Activated CD4-positive, alpha-beta memory T cell treated with anti-CD3 and anti-CD28 coated beads, Interleukin-2, amount 10 ng/mL, durations not matched to agents 7 days and 5 days (primary cell): ENCODE measurements around the gene COASY. TPM values are rescaled to one million over a fixed set of nuclear protein-coding genes. Genes with fewer than 3 reads are reported as not detected.
A peak's percentile ranks its signal among the peaks of the same experiment; 100 is the strongest.

ENCODE experiments used
- CTCF ChIA-PET: fragments of 350-600 bp; sonication (Branson Sonifier 250); formaldehyde crosslinking; loops from one replicate; lab custom pipeline; 2021; ENCODE audit warnings: antibody characterized with exemption, inconsistent platforms; lab: Charles Lee
- POLR2A ChIA-PET: fragments of 350-600 bp; sonication (Branson Sonifier 250); formaldehyde crosslinking; loops from one replicate; lab custom pipeline; 2021; ENCODE audit warnings: antibody characterized with exemption; lab: Charles Lee
- DNase-seq: peaks from one replicate; pipeline ENCODE4 v3.0.0-alpha.2; 2020
- H3K27ac Mint-ChIP-seq: one replicate; pipeline ENCODE4 v1.8.0; 2021; ENCODE audit warnings: mild to moderate bottlenecking, mixed read lengths
- H3K27me3 Mint-ChIP-seq: one replicate; pipeline ENCODE4 v1.8.0; 2021; ENCODE audit warnings: mixed read lengths
- H3K36me3 Mint-ChIP-seq: one replicate; pipeline ENCODE4 v1.8.0; 2021; ENCODE audit warnings: low read depth, mixed read lengths
- H3K4me1 Mint-ChIP-seq: one replicate; pipeline ENCODE4 v1.8.0; 2021; ENCODE audit warnings: mixed read lengths
- H3K4me3 Mint-ChIP-seq: one replicate; pipeline ENCODE4 v1.8.0; 2021; ENCODE audit warnings: mild to moderate bottlenecking, mixed read lengths
- H3K9me3 Mint-ChIP-seq: one replicate; pipeline ENCODE4 v1.8.0; 2021; ENCODE audit warnings: mixed read lengths
- total RNA-seq, 2 experiments: library from RNA; stranded (reverse); gene quantifications; one replicate each; pipeline ENCODE4 v1.2.3, GENCODE V29; 2021

The COASY gene
- 10 to 100 TPM; 80.1 to 84.3 TPM for total RNA-seq

- Mint-ChIP-seq H3K27ac (peak within 1 kb of the TSS; percentile 96), H3K4me1 (peaks cover 44% of the 10 kb centered on the region), H3K9me3 (no peaks in the 10 kb centered on the region), H3K36me3 (peaks cover 29% of the 10 kb centered on the region), H3K4me3 (peak within 1 kb of the TSS; percentile 96), H3K27me3 (no peaks in the 10 kb centered on the region)
- POLR2A ChIA-PET = interaction anchor here (1.3 to 7.7 kb wide), 3 partner anchors 16 to 47 kb away, joined by 3 to 109 read pairs (median 4); partner anchors contain the start of genes NAGLU, PSMC3IP, RETREG3 and TUBG1
- CTCF ChIA-PET = no interaction called here
- peak; percentile 95 for DNase-seq
Observed at GRCh38 chr17:42561897-42562387, at the start of gene COASY. Gene COASY, plus strand, starts transcription at chr17:42562148. Its CDS starts 475 bp downstream, at chr17:42562623.

DNA sequence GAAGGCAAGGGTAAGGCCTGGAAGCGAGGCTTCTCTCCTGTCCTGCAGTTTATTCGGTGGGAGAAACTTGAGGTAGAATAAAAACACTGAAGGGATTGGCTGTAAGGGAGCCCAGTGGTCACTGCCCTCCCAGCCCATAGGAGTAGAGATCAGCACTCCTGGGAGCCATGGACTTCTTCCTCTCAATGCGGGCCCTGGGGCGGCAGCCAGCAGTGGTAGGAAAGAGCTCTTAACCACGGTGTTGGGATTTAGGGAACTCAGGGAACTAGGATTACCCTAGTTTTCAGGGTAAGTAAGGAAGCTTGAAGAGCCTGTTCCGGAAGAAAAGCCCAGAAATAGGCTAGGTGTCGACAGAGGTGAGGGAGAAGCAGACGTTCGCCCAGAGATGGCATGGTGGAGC lies 49.7 kb upstream of the COASY start:
- POLR2A ChIA-PET = no interaction called here
- DNase-seq = no peak
- CTCF ChIA-PET = interaction anchor here (1.2 kb wide), 1 partner anchor 84 kb away, joined by 5 read pairs; no protein-coding TSS in a partner anchor
- no peak overlapping the region for H3K4me3 Mint-ChIP-seq
- H3K27ac Mint-ChIP-seq = no peak overlapping the region
- H3K36me3 Mint-ChIP-seq = no peaks in the 10 kb centered on the region
- H3K27me3 Mint-ChIP-seq = peaks cover 41% of the 10 kb centered on the region
- H3K9me3 Mint-ChIP-seq = no peaks in the 10 kb centered on the region
- peaks cover 9% of the 10 kb centered on the region for H3K4me1 Mint-ChIP-seq

- Mint-ChIP-seq H3K4me1 (peaks cover 10% of the 10 kb centered on the region), H3K27me3 (peaks cover 39% of the 10 kb centered on the region), H3K9me3 (no peaks in the 10 kb centered on the region), H3K36me3 (no peaks in the 10 kb centered on the region), H3K27ac (no peak overlapping the region), H3K4me3 (no peak overlapping the region)
- POLR2A ChIA-PET = no interaction called here
- CTCF ChIA-PET = interaction anchor here (1.2 to 1.5 kb wide), 2 partner anchors 14 to 84 kb away, joined by 4 to 5 read pairs; no protein-coding TSS in a partner anchor
- no peak for DNase-seq
Observed at GRCh38 chr17:42512733-42513251, 49.2 kb upstream of the COASY start.

- H3K4me1 Mint-ChIP-seq = peaks cover 8% of the 10 kb centered on the region
- POLR2A ChIA-PET = no interaction called here
- CTCF ChIA-PET = interaction anchor here (0.9 to 1.5 kb wide), 3 partner anchors 14 to 85 kb away, joined by 3 to 5 read pairs (median 4); no protein-coding TSS in a partner anchor
- peaks cover 39% of the 10 kb centered on the region for H3K27me3 Mint-ChIP-seq
- H3K4me3 Mint-ChIP-seq = no peak overlapping the region
- DNase-seq = no peak
- no peaks in the 10 kb centered on the region for H3K9me3 Mint-ChIP-seq
- no peak overlapping the region for H3K27ac Mint-ChIP-seq
- H3K36me3 Mint-ChIP-seq = no peaks in the 10 kb centered on the region
Observed at GRCh38 chr17:42513686-42514085, 48.3 kb upstream of the COASY start.

DNA sequence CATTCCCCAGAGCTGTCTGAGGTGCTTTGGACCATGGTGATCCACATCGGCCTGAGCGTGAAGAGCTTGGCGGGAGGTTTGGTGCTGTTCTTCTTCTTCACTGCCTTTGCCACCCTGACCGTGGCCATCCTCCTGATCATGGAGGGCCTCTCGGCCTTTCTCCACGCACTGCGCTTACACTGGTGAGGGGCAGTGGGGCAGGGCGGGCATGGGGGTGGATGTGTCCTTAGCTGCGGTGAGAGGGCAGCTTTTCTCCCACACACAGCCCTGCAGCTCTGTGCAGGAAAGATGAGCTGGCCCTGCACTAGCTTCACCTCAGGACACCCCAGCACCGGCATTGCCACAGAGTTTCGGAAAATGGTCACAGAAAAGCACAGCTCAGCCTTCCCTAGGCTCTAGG lies 47.7 kb upstream of the COASY start:
- Mint-ChIP-seq H3K4me1 (peaks cover 2% of the 10 kb centered on the region), H3K27ac (no peak overlapping the region), H3K36me3 (no peaks in the 10 kb centered on the region), H3K27me3 (peaks cover 36% of the 10 kb centered on the region), H3K9me3 (no peaks in the 10 kb centered on the region), H3K4me3 (no peak overlapping the region)
- DNase-seq = no peak
- POLR2A ChIA-PET = interaction anchor here (1.0 kb wide), 1 partner anchor 9 kb away, joined by 3 read pairs; no protein-coding TSS in a partner anchor
- CTCF ChIA-PET = interaction anchor here (0.9 to 1.1 kb wide), 3 partner anchors 11 to 86 kb away, joined by 3 to 4 read pairs (median 3); no protein-coding TSS in a partner anchor

DNA sequence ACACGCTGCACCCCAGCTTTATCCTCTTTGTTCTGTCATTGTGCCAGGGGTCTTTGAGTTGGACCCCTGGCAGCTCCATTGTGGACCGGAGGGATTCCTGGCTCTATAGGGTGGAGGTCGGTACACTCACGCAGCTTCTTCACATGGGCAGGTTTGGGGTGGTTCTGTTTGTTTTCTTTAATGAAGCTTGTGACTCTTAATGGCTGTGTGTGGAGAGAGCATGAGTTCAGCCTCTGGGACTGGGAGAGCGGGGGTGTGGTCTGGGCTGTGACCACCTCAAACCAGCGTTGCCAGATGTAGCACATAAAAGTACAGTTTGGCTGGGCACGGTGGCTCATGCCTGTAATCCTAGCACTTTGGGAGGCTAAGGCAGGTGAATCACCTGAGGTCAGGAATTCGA lies 47.1 kb upstream of the COASY start:
- Mint-ChIP-seq H3K36me3 (no peaks in the 10 kb centered on the region), H3K27me3 (peaks cover 33% of the 10 kb centered on the region), H3K27ac (no peak overlapping the region), H3K4me1 (peaks cover 1% of the 10 kb centered on the region), H3K4me3 (no peak overlapping the region), H3K9me3 (no peaks in the 10 kb centered on the region)
- POLR2A ChIA-PET = interaction anchor here (1.0 kb wide), 1 partner anchor 10 kb away, joined by 3 read pairs; no protein-coding TSS in a partner anchor
- no peak for DNase-seq
- CTCF ChIA-PET = interaction anchor here (0.9 to 1.1 kb wide), 4 partner anchors 10 to 559 kb away, joined by 3 to 4 read pairs (median 4); no protein-coding TSS in a partner anchor

- ChIA-PET POLR2A (no interaction called here), CTCF (interaction anchor here (0.6 to 2.3 kb wide), 29 partner anchors 9 to 818 kb away, joined by 3 to 15 read pairs (median 3); partner anchors contain the start of genes CAVIN1, NAGLU and STAT3)
- H3K9me3 Mint-ChIP-seq = no peaks in the 10 kb centered on the region
- peak overlapping the region; percentile 26 for H3K27ac Mint-ChIP-seq
- peak; percentile 84 for DNase-seq
- H3K4me3 Mint-ChIP-seq = no peak overlapping the region
- peaks cover 26% of the 10 kb centered on the region for H3K27me3 Mint-ChIP-seq
- H3K4me1 Mint-ChIP-seq = peaks cover 1% of the 10 kb centered on the region
- H3K36me3 Mint-ChIP-seq = no peaks in the 10 kb centered on the region
Observed at GRCh38 chr17:42517516-42517915, 44.4 kb upstream of the COASY start.

GRCh38 chr17:42518046-42518754 lies 43.7 kb upstream of the COASY start:
- Mint-ChIP-seq H3K4me3 (no peak overlapping the region), H3K27me3 (peaks cover 31% of the 10 kb centered on the region), H3K36me3 (no peaks in the 10 kb centered on the region), H3K27ac (no peak overlapping the region), H3K4me1 (peaks cover 3% of the 10 kb centered on the region), H3K9me3 (no peaks in the 10 kb centered on the region)
- ChIA-PET CTCF (interaction anchor here (0.6 to 2.3 kb wide), 29 partner anchors 9 to 270 kb away, joined by 3 to 15 read pairs (median 3); partner anchors contain the start of genes CAVIN1, NAGLU and STAT3), POLR2A (interaction anchor here (1.1 kb wide), 1 partner anchor 116 kb away, joined by 3 read pairs; no protein-coding TSS in a partner anchor)
- no peak for DNase-seq

DNA sequence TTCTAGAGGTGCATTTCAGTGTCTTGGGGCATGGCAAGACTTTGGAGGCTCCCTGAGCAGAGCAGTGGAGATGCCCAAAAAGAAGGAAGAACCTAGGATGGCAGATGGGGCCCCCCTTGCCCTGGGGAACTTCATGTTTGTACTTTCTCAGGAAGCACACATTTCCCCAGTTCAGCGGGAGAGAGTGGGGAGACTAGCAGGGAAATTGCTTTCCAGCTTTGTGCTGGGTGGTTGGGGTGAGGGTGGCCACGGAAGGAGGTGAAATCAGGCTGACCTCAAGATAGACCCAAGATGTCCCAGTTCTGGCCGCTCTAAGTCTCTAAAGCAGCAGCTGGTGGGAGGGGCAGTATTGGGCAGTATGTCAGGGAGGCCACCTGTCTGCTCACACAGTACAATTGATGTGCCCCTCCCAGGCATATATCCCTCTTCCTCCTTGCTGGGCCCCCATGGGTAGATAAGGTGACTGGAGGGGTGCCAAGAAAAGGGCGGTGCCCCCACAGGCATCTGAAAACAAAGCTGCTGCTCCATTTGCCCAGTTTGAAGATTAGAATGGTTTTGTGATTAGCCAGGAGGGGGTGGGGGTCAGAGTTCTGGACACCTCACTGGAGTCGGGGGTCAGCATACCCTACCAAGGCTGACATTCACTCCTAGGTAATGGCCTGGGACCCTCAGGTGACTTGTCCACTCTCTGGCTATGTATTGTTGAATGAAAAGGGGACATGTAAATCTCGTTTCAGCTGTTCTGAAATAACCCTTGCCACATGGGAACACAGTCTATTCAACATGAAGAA lies 43.0 kb upstream of the COASY start:
- Mint-ChIP-seq H3K27me3 (peaks cover 35% of the 10 kb centered on the region), H3K36me3 (no peaks in the 10 kb centered on the region), H3K4me3 (no peak overlapping the region), H3K27ac (no peak overlapping the region), H3K4me1 (peaks cover 9% of the 10 kb centered on the region), H3K9me3 (no peaks in the 10 kb centered on the region)
- POLR2A ChIA-PET = interaction anchor here (1.1 kb wide), 1 partner anchor 116 kb away, joined by 3 read pairs; no protein-coding TSS in a partner anchor
- CTCF ChIA-PET = interaction anchor here (1.1 to 2.3 kb wide), 12 partner anchors 8 to 212 kb away, joined by 3 to 15 read pairs (median 4); partner anchors contain the start of genes CAVIN1 and STAT3
- DNase-seq = no peak

- peaks cover 35% of the 10 kb centered on the region for H3K27me3 Mint-ChIP-seq
- no peak for DNase-seq
- H3K36me3 Mint-ChIP-seq = no peaks in the 10 kb centered on the region
- peaks cover 17% of the 10 kb centered on the region for H3K4me1 Mint-ChIP-seq
- no peak overlapping the region for H3K4me3 Mint-ChIP-seq
- H3K9me3 Mint-ChIP-seq = no peaks in the 10 kb centered on the region
- ChIA-PET POLR2A (interaction anchor here (0.6 to 1.6 kb wide), 4 partner anchors 16 to 208 kb away, joined by 3 to 4 read pairs (median 4); partner anchors contain the start of genes NAGLU and STAT3), CTCF (interaction anchor here (0.9 to 1.5 kb wide), 7 partner anchors 11 to 207 kb away, joined by 3 to 6 read pairs (median 4); no protein-coding TSS in a partner anchor)
- H3K27ac Mint-ChIP-seq = no peak overlapping the region
Observed at GRCh38 chr17:42519546-42520491, 42.1 kb upstream of the COASY start.

DNA sequence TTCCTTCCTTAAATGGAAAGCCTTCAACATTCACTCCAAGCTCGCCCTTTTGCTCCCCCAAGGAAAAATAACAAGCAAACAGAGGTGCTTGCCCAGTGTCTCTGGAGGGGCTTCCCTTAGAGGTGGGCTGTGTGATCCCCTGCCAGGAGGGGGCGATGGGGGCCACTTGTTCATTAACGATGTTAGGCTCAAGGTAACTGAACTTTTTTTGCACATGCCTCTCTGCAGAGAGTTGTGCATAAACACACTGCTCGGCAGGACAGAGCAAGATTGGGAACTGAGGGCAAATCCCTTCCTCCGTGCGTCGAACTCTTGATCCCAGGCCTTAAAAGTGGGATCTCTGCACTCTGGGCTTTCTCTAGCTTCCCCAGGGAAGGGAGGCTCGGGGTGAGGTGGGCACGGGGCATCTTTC lies 41.4 kb upstream of the COASY start:
- Mint-ChIP-seq H3K27ac (no peak overlapping the region), H3K4me3 (no peak overlapping the region), H3K9me3 (no peaks in the 10 kb centered on the region), H3K36me3 (no peaks in the 10 kb centered on the region), H3K4me1 (peaks cover 22% of the 10 kb centered on the region), H3K27me3 (peaks cover 39% of the 10 kb centered on the region)
- POLR2A ChIA-PET = interaction anchor here (0.6 to 1.6 kb wide), 3 partner anchors 16 to 208 kb away, joined by 3 to 4 read pairs (median 4); partner anchors contain the start of genes NAGLU and STAT3
- DNase-seq = no peak
- CTCF ChIA-PET = interaction anchor here (0.9 to 1.5 kb wide), 4 partner anchors 10 to 202 kb away, joined by 3 to 6 read pairs (median 4); no protein-coding TSS in a partner anchor
